Diencephalon (tissue), 1 donor: ENCODE results near the gene RNF39. TPM values are rescaled to one million over a fixed set of nuclear protein-coding genes. Genes with fewer than 3 reads are reported as not detected.

Experiments used
- small RNA-seq: library from RNA; depleted of rRNA; stranded (forward); fragments of <200 nt; gene quantifications from one replicate; pipeline ENCODE3, GENCODE V24; 2014
- total RNA-seq: library from RNA; depleted of rRNA; stranded (reverse); fragments of >200 nt; gene quantifications from one replicate; pipeline ENCODE4 v1.2.3, GENCODE V29; 2014

The RNF39 gene, protein sequence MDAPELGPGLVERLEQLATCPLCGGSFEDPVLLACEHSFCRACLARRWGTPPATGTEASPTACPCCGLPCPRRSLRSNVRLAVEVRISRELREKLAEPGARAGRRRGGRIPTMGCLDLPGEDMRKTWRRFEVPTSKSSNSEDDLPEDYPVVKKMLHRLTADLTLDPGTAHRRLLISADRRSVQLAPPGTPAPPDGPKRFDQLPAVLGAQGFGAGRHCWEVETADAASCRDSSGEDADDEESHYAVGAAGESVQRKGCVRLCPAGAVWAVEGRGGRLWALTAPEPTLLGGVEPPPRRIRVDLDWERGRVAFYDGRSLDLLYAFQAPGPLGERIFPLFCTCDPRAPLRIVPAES
- total RNA-seq: not detected

DNA sequence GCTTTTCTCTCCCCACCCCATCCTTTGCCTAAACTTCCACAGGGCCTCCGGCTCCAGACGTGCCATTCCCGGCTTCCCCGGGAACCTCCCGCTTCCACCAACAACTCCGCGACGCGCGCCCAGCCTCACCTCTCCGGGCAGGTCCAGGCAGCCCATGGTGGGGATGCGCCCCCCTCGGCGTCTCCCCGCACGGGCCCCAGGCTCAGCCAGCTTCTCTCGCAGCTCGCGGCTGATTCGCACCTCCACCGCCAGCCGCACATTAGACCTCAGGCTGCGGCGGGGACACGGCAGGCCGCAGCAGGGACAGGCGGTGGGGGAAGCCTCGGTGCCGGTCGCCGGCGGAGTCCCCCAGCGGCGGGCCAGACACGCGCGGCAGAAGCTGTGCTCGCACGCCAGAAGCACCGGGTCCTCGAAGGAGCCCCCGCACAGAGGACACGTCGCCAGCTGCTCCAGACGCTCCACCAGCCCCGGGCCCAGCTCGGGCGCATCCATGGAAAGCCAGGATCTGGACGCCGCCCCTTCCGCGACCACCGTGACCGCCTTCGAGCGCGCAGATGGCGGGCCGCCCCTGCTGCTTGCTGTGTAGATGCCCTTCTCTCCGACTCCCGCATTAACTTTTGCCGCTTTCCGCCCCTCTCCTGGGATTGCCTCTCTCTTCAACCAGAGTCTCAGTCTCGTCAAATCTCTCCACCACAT, at the start of gene RNF39:
RNF39 (minus strand) TSS at position 676 of the 696 bp plus-strand sequence; CDS start at position 492, 184 bp downstream.

DNA sequence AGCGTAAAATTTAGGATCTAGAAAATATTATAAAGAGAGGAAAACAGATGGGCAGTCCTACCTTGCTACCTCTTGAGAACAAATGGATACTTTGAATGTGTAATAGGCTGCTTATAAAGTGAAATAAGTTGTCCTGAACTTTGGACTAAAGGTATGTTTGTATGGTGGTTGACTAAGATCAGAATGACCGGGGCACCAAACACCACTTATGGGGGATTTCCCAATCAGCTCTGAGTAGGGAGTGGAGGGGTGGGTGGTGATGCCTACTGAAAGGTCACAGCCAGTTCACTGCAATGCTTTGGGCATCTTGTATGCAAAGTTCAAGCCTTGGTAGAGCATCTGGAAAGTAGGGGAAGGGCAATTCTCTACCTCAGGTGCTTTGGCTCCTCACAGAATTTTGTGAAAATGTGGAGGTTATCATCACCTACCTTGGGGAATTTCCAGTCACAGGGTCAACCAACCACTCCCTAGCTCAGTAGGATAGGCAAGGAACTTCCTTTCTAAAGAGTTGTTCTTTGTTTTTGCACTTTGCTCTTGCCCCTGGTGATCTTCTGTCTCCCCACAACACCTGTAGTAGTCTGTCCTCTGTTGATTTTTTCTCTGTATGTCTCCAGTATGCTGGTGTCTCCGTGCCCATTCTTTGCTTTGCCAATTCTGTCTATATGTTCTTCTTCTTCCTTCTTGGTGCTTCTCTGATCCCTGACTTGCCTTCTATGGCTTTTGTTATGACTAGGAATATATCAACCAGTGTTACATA, 37.6 kb upstream of the RNF39 start, which contains the start of gene TRIM31:
TRIM31 (minus strand) TSS at position 88 of the 757 bp plus-strand sequence. CDS start 285 bp downstream, outside the sequence.

DNA sequence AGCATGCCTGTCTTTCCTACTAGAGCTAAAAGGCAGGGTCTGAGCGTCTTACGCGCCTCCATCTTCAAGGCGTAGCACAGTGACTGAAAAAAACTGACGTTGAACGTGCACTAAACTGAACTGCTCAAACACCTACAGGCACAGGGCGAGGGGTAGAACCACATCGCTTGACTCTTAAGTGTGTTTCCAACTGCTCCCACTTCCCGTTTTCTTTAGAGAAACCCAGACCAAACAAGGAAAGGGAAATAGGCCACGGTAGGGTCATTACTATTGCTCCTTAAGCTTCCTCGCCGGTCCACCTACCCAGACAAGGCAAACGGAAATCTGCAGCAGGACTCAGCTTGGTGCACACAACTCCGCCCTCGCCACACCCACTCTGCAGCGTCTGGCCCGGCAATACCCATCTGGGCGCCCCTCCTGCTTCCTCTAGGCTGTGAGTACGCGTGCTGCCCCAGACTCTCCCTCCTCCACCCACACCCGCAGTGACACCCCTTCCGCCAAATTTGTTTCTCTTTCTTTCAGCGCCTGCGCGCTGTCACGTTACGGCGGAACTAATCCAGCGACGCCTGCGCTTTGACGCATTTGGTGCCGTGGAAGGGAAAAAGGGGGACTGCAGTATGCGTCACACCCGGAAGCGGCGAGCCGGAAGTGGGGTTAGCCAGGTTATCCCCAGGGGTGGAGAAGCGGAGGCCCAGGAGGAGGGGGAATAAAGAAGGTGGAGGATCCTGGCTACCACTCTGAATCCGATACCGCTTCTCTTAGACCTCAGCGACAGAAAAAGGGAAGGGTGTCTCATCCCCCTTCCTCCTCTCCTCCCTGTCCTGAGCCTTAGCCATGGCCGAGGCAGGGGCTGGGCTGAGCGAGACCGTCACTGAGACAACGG, 8.8 kb downstream of the RNF39 start, which contains the start of gene PPP1R11:
PPP1R11 (plus strand) TSS at position 622 of the 883 bp plus-strand sequence; CDS start at position 835, 213 bp downstream.

DNA sequence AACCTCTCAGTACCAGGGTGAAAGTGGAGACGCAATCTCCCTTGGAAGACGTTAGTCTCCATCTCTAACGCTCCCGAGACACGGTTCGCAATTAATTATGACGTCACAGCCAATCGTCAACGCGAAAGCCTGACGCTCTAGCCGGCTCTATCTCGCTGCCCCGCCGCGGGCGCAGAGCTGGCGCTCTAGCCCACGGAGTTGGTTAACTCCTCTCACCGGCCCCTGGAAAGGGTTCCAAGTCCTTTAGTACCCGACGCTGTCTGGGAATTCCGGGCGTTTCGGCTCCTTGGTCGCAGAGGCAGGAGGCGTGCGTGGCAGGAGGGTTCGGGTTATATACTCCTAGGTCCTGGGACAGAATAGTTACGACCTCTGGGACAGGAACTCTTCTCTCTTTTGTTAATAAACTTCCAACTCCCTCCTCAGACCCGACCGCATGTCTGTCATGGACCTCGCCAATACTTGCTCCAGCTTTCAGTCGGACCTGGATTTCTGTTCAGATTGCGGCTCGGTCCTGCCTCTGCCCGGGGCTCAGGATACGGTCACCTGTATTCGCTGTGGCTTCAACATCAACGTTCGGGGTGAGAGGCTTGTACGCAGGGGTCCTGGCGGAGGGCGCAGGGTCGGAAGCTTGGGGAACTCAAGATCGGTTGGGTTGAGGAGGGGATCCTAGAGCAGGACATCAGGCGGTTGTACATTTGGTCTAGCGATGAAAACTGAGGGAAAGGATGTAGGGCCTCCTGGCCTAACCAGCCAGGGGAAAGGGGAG, 14.3 kb downstream of the RNF39 start, which contains the start of gene POLR1H:
POLR1H (plus strand) TSS at position 174 of the 766 bp plus-strand sequence; CDS start at position 434, 260 bp downstream.

Small RNA genes within 50 kb of the gene (small RNA-seq; reads per million reads assigned to genes)
- gene RF02218 (not detected), gene RF02219 (not detected), gene RF02220 (not detected)

Other genes with a start within 250 kb of the RNF39 start
- gene HLA-G, start 247.9 kb downstream of the RNF39 start, total RNA-seq: not detected
- gene HLA-A, start 133.2 kb downstream of the RNF39 start, total RNA-seq: 72.7 TPM
- 14.1 TPM for gene POLR1H, start 14.5 kb downstream of the RNF39 start, total RNA-seq
- 29.3 TPM for gene PPP1R11, start 8.6 kb downstream of the RNF39 start, total RNA-seq
- not detected for gene TRIM31, start 37.3 kb upstream of the RNF39 start, total RNA-seq
- not detected for gene TRIM40, start 60.4 kb upstream of the RNF39 start, total RNA-seq
- gene TRIM10, start 85.4 kb upstream of the RNF39 start, total RNA-seq: 0.23 TPM
- gene TRIM15, start 87.8 kb upstream of the RNF39 start, total RNA-seq: not detected
- gene TRIM26, start 137.6 kb upstream of the RNF39 start, total RNA-seq: 21.7 TPM